ENCODE measurements around the gene SLC22A23.

- TF ChIP-seq EZH2 (IDR thresholded peaks at IDR 0.05) (no peak), POLR2AphosphoS5 (IDR thresholded peaks at IDR 0.05; ENCODE audit: borderline replicate concordance, low read depth, low read length) (no peak)
These were observed 166.0 kb downstream of the SLC22A23 start for GRCh38 chr6:3290931-3291211.

All from SK-N-MC (cell line).